GM21447 (cell line): ENCODE data around the gene NFIC.
"Not testable (repeated sequence)": the region's sequence is repeated elsewhere in the genome, so short reads cannot be mapped to it uniquely, and the experiment has no call there.

Experiments used
- ATAC-seq: cut with Tn5 transposase; IDR thresholded peaks from one replicate; pipeline ENCODE4 v1.9.1; 2021; ENCODE audit not compliant: unreplicated experiment

NFIC gene

GRCh38 chr19:3365836-3366752 lies at the start of gene NFIC:
Gene NFIC, plus strand, starts transcription at chr19:3366583. Its CDS starts 54 bp downstream, at chr19:3366637.
- no peak for ATAC-seq

DNA sequence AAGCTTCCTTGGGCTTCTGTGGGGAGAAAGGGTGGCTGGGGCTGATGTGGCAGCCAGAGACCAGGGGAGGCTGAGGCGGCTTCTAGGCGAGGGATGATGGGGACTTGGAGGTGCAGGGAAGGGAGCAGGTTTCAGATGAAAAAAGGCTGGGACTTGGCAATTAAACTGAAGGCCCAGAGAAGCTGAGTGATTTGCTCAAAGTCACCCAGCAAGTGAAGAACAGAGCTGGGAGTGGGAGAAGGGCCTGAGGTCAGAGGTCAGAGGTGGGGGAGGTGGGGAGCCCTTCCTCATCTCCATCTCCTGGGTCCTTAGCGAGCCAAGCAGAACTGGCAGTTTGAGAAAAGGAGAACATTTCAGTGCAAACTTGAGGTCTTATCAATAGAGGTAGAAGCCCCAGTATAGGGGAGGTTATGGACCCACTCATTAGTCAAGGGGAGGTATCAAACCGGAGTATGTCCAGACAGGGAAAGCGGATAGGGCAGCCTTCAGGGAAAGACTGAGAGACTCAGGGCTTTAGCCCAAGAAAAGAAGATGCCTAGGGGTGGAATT lies 49.6 kb upstream of the NFIC start:
- no peak for ATAC-seq

DNA sequence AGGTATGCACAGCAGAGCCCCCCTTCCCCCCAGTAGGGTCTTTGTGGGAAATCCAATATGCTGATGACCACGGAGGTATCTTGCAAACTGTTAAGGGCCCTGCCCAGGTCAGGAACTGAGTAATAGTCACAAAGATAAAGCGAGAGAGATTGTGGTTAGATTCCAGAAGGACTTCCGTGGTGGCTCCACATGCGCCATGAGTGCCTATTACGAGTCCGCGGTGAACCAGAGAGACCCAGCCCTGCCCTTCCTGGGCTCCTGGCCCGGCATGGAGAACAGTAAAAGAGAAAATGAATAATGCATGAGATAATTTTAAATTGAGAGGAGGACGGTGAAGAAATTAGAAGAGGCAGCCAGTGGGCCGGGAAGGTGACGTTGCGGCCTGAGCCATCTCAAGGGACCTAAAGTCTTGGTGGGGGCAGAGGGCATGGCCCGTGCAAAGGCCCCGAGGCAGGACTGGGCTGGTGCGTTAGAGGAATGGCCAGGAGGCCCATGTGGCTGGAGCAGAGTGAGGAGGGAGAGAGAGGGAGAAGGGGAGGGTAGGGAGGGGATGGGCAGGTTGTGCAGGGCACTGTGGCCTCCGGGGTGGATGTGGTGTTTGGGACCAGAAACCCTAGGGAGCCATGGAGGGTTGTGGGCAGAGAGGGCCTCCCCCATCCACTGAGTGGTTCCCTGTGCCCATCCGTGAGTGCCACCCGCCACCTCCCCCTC lies 46.6 kb upstream of the NFIC start:
- ATAC-seq, result no peak

DNA sequence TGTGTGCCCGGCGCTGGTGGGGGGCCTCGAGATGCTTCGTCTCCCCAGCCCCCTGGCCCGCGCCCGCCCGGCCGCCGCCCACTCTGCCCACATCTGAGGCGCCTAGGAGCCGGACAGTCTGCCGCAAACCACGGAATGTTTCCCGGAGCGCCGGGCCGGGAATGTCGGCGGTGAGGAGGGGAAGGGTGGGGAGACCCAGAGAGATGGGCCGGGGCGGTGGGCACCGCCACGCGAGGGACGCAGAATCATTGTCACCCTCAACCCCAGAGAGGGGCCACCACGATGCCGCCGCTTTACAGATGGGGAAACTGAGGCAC lies 46.1 kb upstream of the NFIC start:
- no peak for ATAC-seq

DNA sequence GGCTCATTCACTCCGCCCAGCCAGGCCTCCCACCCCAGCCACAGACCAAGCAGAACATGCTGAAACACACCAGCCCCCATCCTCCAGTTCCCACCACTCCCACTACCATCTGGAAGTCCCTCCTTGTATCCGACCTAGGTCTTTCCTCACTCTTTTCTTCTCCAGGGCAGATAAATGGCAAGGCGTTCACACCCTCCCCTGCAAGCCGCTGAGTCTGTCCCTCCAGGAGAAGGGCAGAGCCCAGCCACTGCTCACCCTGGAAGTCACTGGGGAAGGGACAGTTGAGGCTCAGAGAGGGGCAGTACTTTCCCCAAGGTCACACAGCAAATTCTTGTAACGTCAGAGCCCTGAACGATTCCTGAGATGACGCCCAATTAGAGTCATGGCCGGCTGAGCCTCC lies 45.5 kb upstream of the NFIC start:
- no peak for ATAC-seq

DNA sequence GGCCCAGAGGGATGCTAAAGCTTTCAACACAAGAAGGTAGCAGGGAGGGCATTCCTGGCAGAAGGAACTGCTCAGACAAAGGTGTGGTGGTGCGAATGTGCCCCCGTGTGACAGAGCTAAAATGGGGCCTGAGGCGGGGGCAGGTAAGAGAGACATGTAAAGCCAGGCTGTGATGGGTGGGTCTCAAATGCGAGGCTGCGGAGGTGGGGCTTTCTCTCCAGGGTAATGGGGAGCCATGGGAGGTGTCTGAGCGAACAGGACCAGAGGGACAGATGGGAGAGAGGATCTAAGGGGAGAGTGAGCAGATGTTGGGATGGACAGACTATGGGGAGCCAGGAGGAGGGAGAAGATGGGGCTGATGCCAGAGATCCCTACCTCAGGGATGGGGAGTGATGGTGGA lies 44.7 kb upstream of the NFIC start:
- ATAC-seq, result no peak

GRCh38 chr19:3322199-3322978 lies 44.0 kb upstream of the NFIC start:
- no peak for ATAC-seq

- ATAC-seq, result no peak
Measured at GRCh38 chr19:3323026-3323425, 43.4 kb upstream of the NFIC start.

DNA sequence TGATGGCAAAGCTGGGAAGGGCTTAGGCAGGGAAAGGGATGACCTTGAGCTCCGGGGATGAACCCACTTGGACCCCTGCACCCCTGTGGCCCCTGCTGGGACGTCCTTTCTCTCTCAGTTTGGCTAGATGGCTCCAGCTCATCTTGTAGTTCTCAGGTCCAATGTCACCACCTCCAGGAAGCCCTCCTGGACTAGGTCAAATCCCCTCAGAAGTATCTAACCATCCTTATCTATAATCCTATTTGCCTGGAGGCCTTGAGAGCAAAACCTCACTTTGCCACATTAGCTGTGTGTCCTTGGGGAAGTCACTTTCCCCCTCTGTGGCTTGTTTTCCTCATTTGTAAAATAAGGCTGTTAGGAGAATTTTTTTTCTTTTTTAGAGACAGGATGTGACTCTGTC lies 42.7 kb upstream of the NFIC start:
- no peak for ATAC-seq

DNA sequence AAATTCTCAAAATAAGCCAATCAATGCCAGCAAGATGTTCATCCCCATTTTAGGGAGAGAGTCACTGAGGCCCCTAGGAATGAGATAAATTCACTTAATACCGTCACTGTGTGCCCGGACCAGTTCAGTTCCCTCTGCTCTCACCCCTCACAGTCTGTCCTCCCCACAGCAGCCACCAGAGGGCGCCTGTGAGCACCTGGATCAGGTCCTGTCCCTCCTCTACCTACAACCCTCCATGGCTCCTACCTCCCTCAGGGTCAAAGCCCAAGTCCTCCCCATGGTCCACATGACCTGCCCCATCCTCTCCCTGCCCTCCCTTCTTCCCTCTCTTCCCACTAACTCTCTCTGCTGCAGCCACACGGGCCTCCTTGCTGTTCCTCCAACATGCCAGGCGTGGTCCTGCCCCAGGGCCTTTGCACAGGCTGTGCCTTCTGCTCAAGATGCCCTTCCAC lies 42.0 kb upstream of the NFIC start:
- no peak for ATAC-seq

DNA sequence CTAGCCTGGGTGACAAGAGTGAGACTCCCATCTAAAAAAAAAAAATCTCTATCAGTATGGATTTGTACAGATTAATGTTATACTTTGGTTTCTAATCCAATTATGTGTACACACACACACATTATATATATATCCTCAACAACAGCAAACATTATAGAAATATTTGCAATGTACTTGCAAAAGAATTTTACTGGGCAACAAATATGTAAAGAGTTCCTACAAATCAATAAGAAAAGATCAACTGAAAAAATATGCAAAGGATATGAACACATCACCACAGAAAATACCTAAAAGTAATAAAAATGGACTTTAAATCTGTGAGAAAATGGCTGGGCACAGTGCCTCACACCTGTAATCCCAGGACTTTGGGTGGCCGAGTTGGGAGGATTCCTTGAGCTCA lies 40.9 kb upstream of the NFIC start:
- no peak for ATAC-seq

DNA sequence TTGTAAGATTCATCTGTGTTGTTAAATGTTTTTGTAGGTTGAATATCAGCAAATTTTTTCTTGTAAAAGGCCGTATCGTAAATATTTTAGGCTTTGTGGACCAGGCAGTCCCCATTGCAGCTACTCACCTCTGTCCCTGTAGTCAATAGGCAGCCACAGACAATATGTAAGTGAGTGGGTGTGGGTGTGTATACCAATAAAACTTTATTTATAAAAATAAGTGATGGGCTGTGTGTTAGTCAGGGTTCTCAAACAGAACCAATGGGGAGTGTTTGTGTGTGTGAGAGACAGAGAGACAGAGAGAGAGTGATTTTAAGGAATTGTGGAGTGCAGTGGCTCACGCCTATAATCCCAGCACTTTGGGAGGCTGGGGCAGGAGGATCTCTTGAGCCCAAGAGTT lies 37.6 kb upstream of the NFIC start:
- ATAC-seq, result no peak

DNA sequence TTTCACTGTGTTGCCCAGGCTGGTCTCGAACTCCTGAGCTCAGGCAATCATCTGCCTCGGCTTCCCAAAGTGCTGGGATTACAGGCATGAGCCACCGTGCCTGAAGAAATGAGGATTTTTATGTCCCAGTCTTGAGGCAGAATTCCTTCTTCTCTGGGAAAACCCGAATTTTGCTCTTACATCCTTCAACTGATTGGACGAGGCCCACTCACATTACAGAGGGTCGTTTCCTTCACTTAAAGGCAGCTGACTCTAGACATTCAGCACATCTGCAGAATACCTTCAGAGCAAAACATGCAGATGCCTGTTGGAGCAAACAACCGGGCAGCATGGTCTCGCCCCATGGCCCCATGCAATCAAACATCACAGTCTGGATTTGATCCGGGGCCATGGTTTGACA lies 36.3 kb upstream of the NFIC start:
- ATAC-seq, result no peak

GRCh38 chr19:3332232-3332631 lies 34.2 kb upstream of the NFIC start:
- not testable (repeated sequence) for ATAC-seq

DNA sequence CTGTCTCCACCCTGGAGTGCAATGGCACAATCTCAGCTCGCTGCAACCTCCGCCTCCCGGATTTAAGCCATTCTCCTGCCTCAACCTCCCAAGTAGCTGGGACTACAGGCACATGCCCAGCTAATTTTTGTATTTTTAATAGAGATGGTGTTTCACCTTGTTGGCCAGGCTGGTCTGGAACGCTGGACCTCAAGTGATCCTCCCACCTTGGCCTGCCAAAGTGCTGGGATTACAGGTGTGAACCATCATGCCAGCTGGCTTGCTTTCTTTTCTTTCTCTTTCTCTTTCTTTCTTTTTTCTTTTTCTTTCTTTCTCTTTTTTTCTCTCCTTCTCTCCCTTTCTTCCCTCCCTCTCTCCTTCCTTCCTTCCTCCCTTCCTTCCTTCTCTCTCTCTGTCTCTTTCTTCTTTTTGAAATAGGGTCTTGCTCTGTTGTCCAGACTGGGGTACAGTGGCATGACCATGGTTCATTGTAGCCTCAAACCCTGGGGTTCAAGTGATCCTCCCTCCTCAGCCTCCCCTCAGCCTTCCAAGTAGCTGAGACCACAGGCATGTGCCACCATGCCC lies 33.3 kb upstream of the NFIC start:
- ATAC-seq, result no peak

GRCh38 chr19:3333662-3334061 lies 32.7 kb upstream of the NFIC start:
- no peak for ATAC-seq

- not testable (repeated sequence) for ATAC-seq
Measured at GRCh38 chr19:3334749-3335430, 31.5 kb upstream of the NFIC start.

GRCh38 chr19:3335431-3336350 lies 30.7 kb upstream of the NFIC start:
- no peak for ATAC-seq

GRCh38 chr19:3336351-3336679 lies 30.1 kb upstream of the NFIC start:
- ATAC-seq, result no peak
